Nephron (organoid): Measurements from ENCODE around the gene SORBS1.

Source experiments
- H3K27ac Mint-ChIP-seq, 3 experiments: 2 replicates each; pipeline ENCODE4 v1.8.0; 2020; ENCODE audit warnings: mixed read lengths in 3 of 3, mild to moderate bottlenecking in 2 of 3, moderate library complexity in 1 of 3
- H3K27me3 Mint-ChIP-seq: 2 replicates; pipeline ENCODE4 v1.8.0; 2021; ENCODE audit warnings: low read depth, mild to moderate bottlenecking, moderate library complexity, mixed read lengths
- H3K36me3 Mint-ChIP-seq: 2 replicates; pipeline ENCODE4 v1.8.0; 2020; ENCODE audit warnings: low read depth, mixed read lengths
- H3K4me1 Mint-ChIP-seq: 2 replicates; pipeline ENCODE4 v1.8.0; 2020; ENCODE audit warnings: mixed read lengths
- H3K4me3 Mint-ChIP-seq, 3 experiments: 2 replicates each; pipeline ENCODE4 v1.8.0; 2020; ENCODE audit warnings: mild to moderate bottlenecking in 3 of 3, mixed read lengths in 3 of 3, moderate library complexity in 2 of 3
- H3K9me3 Mint-ChIP-seq: 2 replicates; pipeline ENCODE4 v1.8.0; 2020; ENCODE audit warnings: mixed read lengths
- TF ChIP-seq, protein P1 (sequence below), 3 experiments: fragments of 200-600 bp; sonication (generic); IDR thresholded peaks; one replicate each; pipeline ENCODE4 v1.5.0; 2021; ENCODE audit warnings: antibody characterized with exemption in 3 of 3; ENCODE audit not compliant: unreplicated experiment in 3 of 3

The SORBS1 gene

DNA sequence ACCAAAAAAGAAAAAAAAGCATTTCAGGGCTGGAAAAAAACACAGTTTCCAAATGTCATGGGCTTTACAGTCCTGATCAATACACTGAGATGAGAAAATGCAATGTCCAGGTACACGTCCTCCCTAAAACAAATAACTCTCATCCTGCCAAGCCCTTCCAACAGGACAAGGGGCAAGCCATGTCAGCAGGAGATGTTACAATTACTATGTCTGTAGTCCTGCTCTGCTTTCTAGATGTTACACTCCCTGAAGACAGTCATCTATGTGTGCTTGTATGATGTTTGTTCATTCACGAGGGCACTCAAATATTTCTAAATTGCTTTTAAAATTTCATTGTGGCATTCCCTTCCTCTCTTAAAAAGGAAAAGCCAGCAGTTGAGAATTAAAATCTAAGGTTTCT, 103.2 kb downstream of the SORBS1 start:
- Mint-ChIP-seq H3K27me3 (no peaks in the 10 kb centered on the region), H3K27ac (peak overlapping the region; percentile 98), H3K9me3 (no peaks in the 10 kb centered on the region), H3K36me3 (no peaks in the 10 kb centered on the region), H3K4me1 (peaks cover 60% of the 10 kb centered on the region), H3K4me3 (peak overlapping the region in 2 of 3 experiments; percentile 18 to 42)
- TF ChIP-seq, protein P1, sequence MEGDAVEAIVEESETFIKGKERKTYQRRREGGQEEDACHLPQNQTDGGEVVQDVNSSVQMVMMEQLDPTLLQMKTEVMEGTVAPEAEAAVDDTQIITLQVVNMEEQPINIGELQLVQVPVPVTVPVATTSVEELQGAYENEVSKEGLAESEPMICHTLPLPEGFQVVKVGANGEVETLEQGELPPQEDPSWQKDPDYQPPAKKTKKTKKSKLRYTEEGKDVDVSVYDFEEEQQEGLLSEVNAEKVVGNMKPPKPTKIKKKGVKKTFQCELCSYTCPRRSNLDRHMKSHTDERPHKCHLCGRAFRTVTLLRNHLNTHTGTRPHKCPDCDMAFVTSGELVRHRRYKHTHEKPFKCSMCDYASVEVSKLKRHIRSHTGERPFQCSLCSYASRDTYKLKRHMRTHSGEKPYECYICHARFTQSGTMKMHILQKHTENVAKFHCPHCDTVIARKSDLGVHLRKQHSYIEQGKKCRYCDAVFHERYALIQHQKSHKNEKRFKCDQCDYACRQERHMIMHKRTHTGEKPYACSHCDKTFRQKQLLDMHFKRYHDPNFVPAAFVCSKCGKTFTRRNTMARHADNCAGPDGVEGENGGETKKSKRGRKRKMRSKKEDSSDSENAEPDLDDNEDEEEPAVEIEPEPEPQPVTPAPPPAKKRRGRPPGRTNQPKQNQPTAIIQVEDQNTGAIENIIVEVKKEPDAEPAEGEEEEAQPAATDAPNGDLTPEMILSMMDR (IDR thresholded peaks at IDR 0.05; ENCODE audit: unreplicated experiment in 3 of 3): no peak

DNA sequence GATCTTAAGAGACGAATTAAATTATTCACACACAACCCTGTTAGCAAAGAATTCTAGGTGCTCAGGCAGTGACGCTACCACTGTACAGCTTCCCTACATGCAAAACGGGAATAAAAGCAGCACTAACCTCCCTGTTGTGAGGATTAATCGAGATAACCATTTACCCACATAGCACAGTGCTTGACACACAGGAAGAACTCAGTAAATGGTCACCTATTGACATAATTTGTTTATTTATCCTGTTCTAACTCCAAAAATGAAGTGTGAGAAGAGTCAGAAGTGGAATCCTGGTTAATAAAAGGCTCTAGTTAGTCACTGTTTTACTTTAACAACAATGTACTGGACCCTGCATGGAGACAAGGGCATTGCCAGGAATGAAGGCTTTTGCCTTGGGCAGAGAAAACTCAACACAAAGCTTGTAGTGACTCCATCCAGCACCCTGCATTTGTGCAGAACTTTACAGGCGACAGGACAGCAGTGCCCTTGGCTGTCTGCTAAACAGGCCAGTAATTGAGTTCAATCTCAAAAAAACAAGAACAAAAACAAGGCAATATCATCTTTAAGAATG, 103.8 kb downstream of the SORBS1 start:
- TF ChIP-seq, protein P1 (IDR thresholded peaks at IDR 0.05; ENCODE audit: unreplicated experiment in 3 of 3): no peak

DNA sequence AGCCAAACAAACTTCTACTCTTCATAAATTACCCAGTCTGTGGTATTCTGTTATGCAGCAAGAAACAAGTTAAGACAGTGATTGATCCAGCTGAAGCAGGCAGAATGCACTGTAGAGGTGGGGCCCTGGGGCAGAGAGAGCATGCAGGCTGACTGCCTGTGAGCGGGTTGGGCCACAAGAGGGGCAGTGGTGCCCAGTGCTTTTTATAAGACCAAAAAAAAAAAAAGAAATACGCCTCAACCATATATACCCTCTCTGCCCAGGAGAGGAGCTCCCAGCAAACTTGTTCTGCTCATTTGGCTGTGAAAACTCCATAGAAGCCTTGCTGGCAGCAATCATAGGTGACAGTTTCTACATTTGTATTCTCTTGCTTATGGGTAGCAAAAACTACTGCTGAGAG, 104.7 kb downstream of the SORBS1 start:
- Mint-ChIP-seq H3K4me3 (no peak overlapping the region), H3K27ac (peak overlapping the region; percentile 98), H3K36me3 (no peaks in the 10 kb centered on the region), H3K9me3 (no peaks in the 10 kb centered on the region), H3K27me3 (no peaks in the 10 kb centered on the region), H3K4me1 (peaks cover 56% of the 10 kb centered on the region)
- TF ChIP-seq, protein P1 (IDR thresholded peaks at IDR 0.05; ENCODE audit: unreplicated experiment in 3 of 3): peak in 2 of 3 experiments; percentile 8 to 18

More for the DNA sequence above, 103.8 kb downstream of the SORBS1 start:
- H3K4me3 Mint-ChIP-seq: peak overlapping the region in 2 of 3 experiments; percentile 18 to 42
- peak overlapping the region; percentile 98 for H3K27ac Mint-ChIP-seq
- H3K9me3 Mint-ChIP-seq: no peaks in the 10 kb centered on the region
- H3K4me1 Mint-ChIP-seq: peaks cover 56% of the 10 kb centered on the region
- no peaks in the 10 kb centered on the region for H3K36me3 Mint-ChIP-seq
- H3K27me3 Mint-ChIP-seq: no peaks in the 10 kb centered on the region

DNA sequence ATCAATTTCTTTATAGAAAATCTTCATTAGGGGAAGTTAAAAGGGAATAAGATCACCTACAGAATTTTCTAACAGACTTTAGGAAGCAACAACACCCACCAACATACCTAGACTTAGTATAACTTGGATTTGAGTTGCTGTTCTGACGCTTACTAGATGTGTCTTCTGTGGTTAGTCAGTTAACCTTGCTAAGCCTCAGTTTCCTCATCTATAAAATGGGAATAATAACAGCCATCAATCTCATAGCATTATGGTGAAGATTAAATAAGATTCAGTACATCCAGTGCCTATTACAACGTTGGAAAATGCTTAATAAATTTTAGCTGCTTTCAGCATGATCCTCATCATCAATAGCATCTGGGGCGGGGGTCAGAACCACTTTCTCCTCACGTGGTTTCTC, 106.2 kb downstream of the SORBS1 start:
- TF ChIP-seq, protein P1 (IDR thresholded peaks at IDR 0.05; ENCODE audit: unreplicated experiment in 3 of 3): no peak

DNA sequence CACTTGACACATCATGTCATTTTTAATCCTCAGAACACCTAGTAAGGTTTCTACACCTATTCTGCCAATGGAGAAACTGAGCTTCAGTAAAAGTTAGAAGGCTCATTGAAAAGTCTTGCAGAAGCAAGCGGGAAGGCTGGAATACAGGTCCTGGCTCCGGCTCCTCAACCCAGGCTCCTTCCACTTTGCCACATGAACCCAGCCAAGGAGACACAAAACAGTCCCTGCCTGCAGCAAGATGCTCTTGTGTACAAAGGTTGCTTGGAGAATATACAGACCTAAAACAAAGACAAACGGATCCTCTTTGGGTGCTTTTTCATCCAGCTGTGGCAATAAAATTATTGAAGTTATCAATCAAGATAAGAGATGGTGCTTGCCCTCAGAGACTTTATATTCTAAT, 106.8 kb downstream of the SORBS1 start:
- no peaks in the 10 kb centered on the region for H3K27me3 Mint-ChIP-seq
- TF ChIP-seq, protein P1 (IDR thresholded peaks at IDR 0.05; ENCODE audit: unreplicated experiment in 3 of 3): no peak
- no peaks in the 10 kb centered on the region for H3K9me3 Mint-ChIP-seq
- H3K4me3 Mint-ChIP-seq: no peak overlapping the region
- H3K27ac Mint-ChIP-seq: peak overlapping the region in 2 of 3 experiments; percentile 31 to 44
- peaks cover 48% of the 10 kb centered on the region for H3K4me1 Mint-ChIP-seq
- H3K36me3 Mint-ChIP-seq: no peaks in the 10 kb centered on the region

More for the DNA sequence above, 106.2 kb downstream of the SORBS1 start:
- Mint-ChIP-seq H3K27me3 (no peaks in the 10 kb centered on the region), H3K4me3 (no peak overlapping the region), H3K4me1 (peaks cover 54% of the 10 kb centered on the region), H3K36me3 (no peaks in the 10 kb centered on the region), H3K27ac (peak overlapping the region in 2 of 3 experiments; percentile 31 to 98), H3K9me3 (no peaks in the 10 kb centered on the region)
